ENCODE data around the gene MYH11.

MYH11 gene

GRCh38 chr16:15772579-15773293, 84.1 kb downstream of the MYH11 start:
- peaks cover 5% of the 10 kb centered on the region for H3K9me3 Mint-ChIP-seq
- no peaks in the 10 kb centered on the region for H3K36me3 Mint-ChIP-seq (ENCODE audit: low read depth)
- no peaks in the 10 kb centered on the region for H3K27me3 Mint-ChIP-seq (ENCODE audit: low read depth)
- no peak overlapping the region for H3K4me3 Mint-ChIP-seq
- no peak for TF ChIP-seq CTCF (IDR thresholded peaks at IDR 0.05; ENCODE audit: unreplicated experiment in 3 of 3)
- H3K27ac Mint-ChIP-seq: peak overlapping the region in 1 of 3 experiments; percentile 24
- H3K4me1 Mint-ChIP-seq: peaks cover 4% of the 10 kb centered on the region

- TF ChIP-seq CTCF (IDR thresholded peaks at IDR 0.05; ENCODE audit: unreplicated experiment in 3 of 3): no peak
- Mint-ChIP-seq H3K27ac (no peak overlapping the region), H3K27me3 (ENCODE audit: low read depth) (no peaks in the 10 kb centered on the region), H3K36me3 (ENCODE audit: low read depth) (no peaks in the 10 kb centered on the region), H3K4me3 (no peak overlapping the region), H3K9me3 (peaks cover 9% of the 10 kb centered on the region), H3K4me1 (peaks cover 4% of the 10 kb centered on the region)
Measured at GRCh38 chr16:15771694-15772093, 85.1 kb downstream of the MYH11 start.

- H3K27me3 Mint-ChIP-seq (ENCODE audit: low read depth): peaks cover 3% of the 10 kb centered on the region
- H3K36me3 Mint-ChIP-seq (ENCODE audit: low read depth): no peaks in the 10 kb centered on the region
- no peak for TF ChIP-seq CTCF (IDR thresholded peaks at IDR 0.05; ENCODE audit: unreplicated experiment in 3 of 3)
- H3K4me3 Mint-ChIP-seq: no peak overlapping the region
- H3K4me1 Mint-ChIP-seq: peaks cover 4% of the 10 kb centered on the region
- peak overlapping the region in 2 of 3 experiments; percentile 27 to 41 for H3K27ac Mint-ChIP-seq
- H3K9me3 Mint-ChIP-seq: peaks cover 12% of the 10 kb centered on the region
Measured at GRCh38 chr16:15770512-15770911, 86.3 kb downstream of the MYH11 start.

GRCh38 chr16:15770107-15770506, 86.7 kb downstream of the MYH11 start:
- peaks cover 4% of the 10 kb centered on the region for H3K4me1 Mint-ChIP-seq
- H3K27me3 Mint-ChIP-seq (ENCODE audit: low read depth): peaks cover 3% of the 10 kb centered on the region
- peak overlapping the region in 2 of 3 experiments; percentile 27 to 41 for H3K27ac Mint-ChIP-seq
- no peak for TF ChIP-seq CTCF (IDR thresholded peaks at IDR 0.05; ENCODE audit: unreplicated experiment in 3 of 3)
- H3K36me3 Mint-ChIP-seq (ENCODE audit: low read depth): no peaks in the 10 kb centered on the region
- H3K9me3 Mint-ChIP-seq: peaks cover 12% of the 10 kb centered on the region
- H3K4me3 Mint-ChIP-seq: no peak overlapping the region

GRCh38 chr16:15769239-15769638, 87.6 kb downstream of the MYH11 start:
- peaks cover 12% of the 10 kb centered on the region for H3K9me3 Mint-ChIP-seq
- H3K4me3 Mint-ChIP-seq: no peak overlapping the region
- TF ChIP-seq CTCF (IDR thresholded peaks at IDR 0.05; ENCODE audit: unreplicated experiment in 3 of 3): no peak
- peaks cover 4% of the 10 kb centered on the region for H3K4me1 Mint-ChIP-seq
- H3K27ac Mint-ChIP-seq: no peak overlapping the region
- peaks cover 3% of the 10 kb centered on the region for H3K27me3 Mint-ChIP-seq (ENCODE audit: low read depth)
- no peaks in the 10 kb centered on the region for H3K36me3 Mint-ChIP-seq (ENCODE audit: low read depth)

- no peak for TF ChIP-seq CTCF (IDR thresholded peaks at IDR 0.05; ENCODE audit: unreplicated experiment in 3 of 3)
- Mint-ChIP-seq H3K27me3 (ENCODE audit: low read depth) (peaks cover 3% of the 10 kb centered on the region), H3K27ac (no peak overlapping the region), H3K4me3 (no peak overlapping the region), H3K36me3 (ENCODE audit: low read depth) (no peaks in the 10 kb centered on the region), H3K4me1 (peaks cover 4% of the 10 kb centered on the region), H3K9me3 (peaks cover 12% of the 10 kb centered on the region)
Measured at GRCh38 chr16:15768201-15768600, 88.6 kb downstream of the MYH11 start.
